GM20431 (cell line): ENCODE measurements around the gene TXNRD1.
"Not testable (repeated sequence)": the region's sequence is repeated elsewhere in the genome, so short reads cannot be mapped to it uniquely, and the experiment has no call there.

Experiments
- in situ Hi-C: fragments of 300-500 bp; cut with MseI, MboI; formaldehyde crosslinking; loops from one replicate; pipeline ENCODE4 v1.15.0; 2020; ENCODE audit warnings: low sequenced_read_pairs; ENCODE audit not compliant: unreplicated experiment

Gene TXNRD1

GRCh38 chr12:104215638-104216297 lies at the start of gene TXNRD1:
Gene TXNRD1, plus strand, starts transcription at chr12:104215779. Its CDS starts 24 bp downstream, at chr12:104215803.
- in situ Hi-C loops, result no loop called here

- in situ Hi-C loops, result no loop called here
These were observed 49.8 kb upstream of the TXNRD1 start for GRCh38 chr12:104165801-104166200.

- in situ Hi-C loops, result no loop called here
These were observed 49.1 kb upstream of the TXNRD1 start for GRCh38 chr12:104166465-104166864.

GRCh38 chr12:104167519-104168458 lies 47.8 kb upstream of the TXNRD1 start:
- in situ Hi-C loops, result no loop called here

GRCh38 chr12:104168596-104168995 lies 47.0 kb upstream of the TXNRD1 start:
- in situ Hi-C loops, result no loop called here

GRCh38 chr12:104171785-104172569 lies 43.6 kb upstream of the TXNRD1 start:
- in situ Hi-C loops, result no loop called here

- in situ Hi-C loops, result no loop called here
These were observed 43.0 kb upstream of the TXNRD1 start for GRCh38 chr12:104172570-104172947.

GRCh38 chr12:104173804-104174203 lies 41.8 kb upstream of the TXNRD1 start:
- in situ Hi-C loops, result not testable (repeated sequence)

GRCh38 chr12:104175726-104176247 lies 39.8 kb upstream of the TXNRD1 start:
- in situ Hi-C loops, result loop anchor here (25.0 kb wide), 1 partner anchor 887 kb away; no protein-coding TSS in a partner anchor

GRCh38 chr12:104177336-104177662 lies 38.3 kb upstream of the TXNRD1 start:
- in situ Hi-C loops, result loop anchor here (25.0 kb wide), 1 partner anchor 885 kb away; no protein-coding TSS in a partner anchor

- in situ Hi-C loops, result loop anchor here (25.0 kb wide), 1 partner anchor 884 kb away; no protein-coding TSS in a partner anchor
These were observed 37.7 kb upstream of the TXNRD1 start for GRCh38 chr12:104177663-104178501.

- in situ Hi-C loops, result loop anchor here (25.0 kb wide), 1 partner anchor 882 kb away; no protein-coding TSS in a partner anchor
These were observed 35.2 kb upstream of the TXNRD1 start for GRCh38 chr12:104180374-104180773.

GRCh38 chr12:104181313-104181712 lies 34.3 kb upstream of the TXNRD1 start:
- in situ Hi-C loops, result loop anchor here (25.0 kb wide), 1 partner anchor 881 kb away; no protein-coding TSS in a partner anchor

GRCh38 chr12:104182144-104182543 lies 33.4 kb upstream of the TXNRD1 start:
- in situ Hi-C loops, result loop anchor here (25.0 kb wide), 1 partner anchor 880 kb away; no protein-coding TSS in a partner anchor

- in situ Hi-C loops, result loop anchor here (25.0 kb wide), 1 partner anchor 880 kb away; no protein-coding TSS in a partner anchor
These were observed 32.8 kb upstream of the TXNRD1 start for GRCh38 chr12:104182621-104183378.

GRCh38 chr12:104183443-104183842 lies 32.1 kb upstream of the TXNRD1 start:
- in situ Hi-C loops, result loop anchor here (25.0 kb wide), 1 partner anchor 879 kb away; no protein-coding TSS in a partner anchor

- in situ Hi-C loops, result loop anchor here (25.0 kb wide), 1 partner anchor 875 kb away; no protein-coding TSS in a partner anchor
These were observed 28.0 kb upstream of the TXNRD1 start for GRCh38 chr12:104187446-104188155.
